ENCODE results near the gene CD80. TPM values are rescaled to one million over a fixed set of nuclear protein-coding genes. Genes with fewer than 3 reads are reported as not detected.

Gene CD80
- total and polyA plus RNA-seq, 9 of the 15 experiments (the other 6 are each of a cell fraction or from before 2014, with no cell fraction given): 3.0 to 8.2 (median 5.7) TPM

DNA sequence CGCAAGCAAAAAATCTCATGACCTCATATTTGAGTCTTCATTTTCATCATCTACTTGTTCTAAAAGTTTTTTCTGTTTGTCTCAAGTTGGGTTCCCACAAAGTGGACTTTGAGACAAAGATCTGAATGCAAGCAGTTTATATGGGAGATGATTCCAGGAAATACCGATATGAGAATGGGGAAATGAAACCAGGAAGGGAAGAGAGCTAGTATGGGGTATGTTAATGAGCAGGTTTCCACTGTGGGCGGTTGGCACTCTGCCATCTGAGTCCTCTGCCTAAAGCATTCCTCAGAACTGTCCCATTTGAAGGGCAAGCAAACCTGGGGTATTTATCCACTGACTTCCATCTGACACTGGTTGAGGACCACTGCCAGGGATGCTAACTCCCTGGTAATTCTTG is 28.7 kb upstream of the CD80 start:
- no peak for ATAC-seq
- POLR2A ChIA-PET: no interaction called here
- no peaks in the 10 kb centered on the region for H3K9me1 ChIP-seq (ENCODE audit: control insufficient read depth, insufficient read depth, low read length)
- no peaks in the 10 kb centered on the region for H3K27me3 ChIP-seq (ENCODE audit: control insufficient read depth in 2 of 2, insufficient read depth in 2 of 2, low read length in 2 of 2)
- intact Hi-C loops (cut with micrococcal nuclease) (no loop called here), in situ Hi-C loops (cut with MboI) (no loop called here)
- H3K9ac ChIP-seq (ENCODE audit: insufficient read depth in 1 of 2, low read depth in 2 of 2, low read length in 2 of 2): no peak overlapping the region
- no peak for DNase-seq (ENCODE audit: extremely low read depth in 1 of 4, low spot score in 3 of 4)
- H2AFZ ChIP-seq (ENCODE audit: low read depth, low read length): no peak overlapping the region
- TF ChIP-seq EGR1 (conservative IDR thresholded peaks at IDR 0.05): 0 out of 2 replicates have a peak, but pooled peaks have one; percentile 11
- peak; percentile 67 for TF ChIP-seq NFIC (IDR thresholded peaks at IDR 0.05)
- TF ChIP-seq ELF1 (tag; IDR thresholded peaks at IDR 0.05): 0 out of 2 replicates have a peak, but pooled peaks have one; percentile 21
- TF ChIP-seq, protein P1, sequence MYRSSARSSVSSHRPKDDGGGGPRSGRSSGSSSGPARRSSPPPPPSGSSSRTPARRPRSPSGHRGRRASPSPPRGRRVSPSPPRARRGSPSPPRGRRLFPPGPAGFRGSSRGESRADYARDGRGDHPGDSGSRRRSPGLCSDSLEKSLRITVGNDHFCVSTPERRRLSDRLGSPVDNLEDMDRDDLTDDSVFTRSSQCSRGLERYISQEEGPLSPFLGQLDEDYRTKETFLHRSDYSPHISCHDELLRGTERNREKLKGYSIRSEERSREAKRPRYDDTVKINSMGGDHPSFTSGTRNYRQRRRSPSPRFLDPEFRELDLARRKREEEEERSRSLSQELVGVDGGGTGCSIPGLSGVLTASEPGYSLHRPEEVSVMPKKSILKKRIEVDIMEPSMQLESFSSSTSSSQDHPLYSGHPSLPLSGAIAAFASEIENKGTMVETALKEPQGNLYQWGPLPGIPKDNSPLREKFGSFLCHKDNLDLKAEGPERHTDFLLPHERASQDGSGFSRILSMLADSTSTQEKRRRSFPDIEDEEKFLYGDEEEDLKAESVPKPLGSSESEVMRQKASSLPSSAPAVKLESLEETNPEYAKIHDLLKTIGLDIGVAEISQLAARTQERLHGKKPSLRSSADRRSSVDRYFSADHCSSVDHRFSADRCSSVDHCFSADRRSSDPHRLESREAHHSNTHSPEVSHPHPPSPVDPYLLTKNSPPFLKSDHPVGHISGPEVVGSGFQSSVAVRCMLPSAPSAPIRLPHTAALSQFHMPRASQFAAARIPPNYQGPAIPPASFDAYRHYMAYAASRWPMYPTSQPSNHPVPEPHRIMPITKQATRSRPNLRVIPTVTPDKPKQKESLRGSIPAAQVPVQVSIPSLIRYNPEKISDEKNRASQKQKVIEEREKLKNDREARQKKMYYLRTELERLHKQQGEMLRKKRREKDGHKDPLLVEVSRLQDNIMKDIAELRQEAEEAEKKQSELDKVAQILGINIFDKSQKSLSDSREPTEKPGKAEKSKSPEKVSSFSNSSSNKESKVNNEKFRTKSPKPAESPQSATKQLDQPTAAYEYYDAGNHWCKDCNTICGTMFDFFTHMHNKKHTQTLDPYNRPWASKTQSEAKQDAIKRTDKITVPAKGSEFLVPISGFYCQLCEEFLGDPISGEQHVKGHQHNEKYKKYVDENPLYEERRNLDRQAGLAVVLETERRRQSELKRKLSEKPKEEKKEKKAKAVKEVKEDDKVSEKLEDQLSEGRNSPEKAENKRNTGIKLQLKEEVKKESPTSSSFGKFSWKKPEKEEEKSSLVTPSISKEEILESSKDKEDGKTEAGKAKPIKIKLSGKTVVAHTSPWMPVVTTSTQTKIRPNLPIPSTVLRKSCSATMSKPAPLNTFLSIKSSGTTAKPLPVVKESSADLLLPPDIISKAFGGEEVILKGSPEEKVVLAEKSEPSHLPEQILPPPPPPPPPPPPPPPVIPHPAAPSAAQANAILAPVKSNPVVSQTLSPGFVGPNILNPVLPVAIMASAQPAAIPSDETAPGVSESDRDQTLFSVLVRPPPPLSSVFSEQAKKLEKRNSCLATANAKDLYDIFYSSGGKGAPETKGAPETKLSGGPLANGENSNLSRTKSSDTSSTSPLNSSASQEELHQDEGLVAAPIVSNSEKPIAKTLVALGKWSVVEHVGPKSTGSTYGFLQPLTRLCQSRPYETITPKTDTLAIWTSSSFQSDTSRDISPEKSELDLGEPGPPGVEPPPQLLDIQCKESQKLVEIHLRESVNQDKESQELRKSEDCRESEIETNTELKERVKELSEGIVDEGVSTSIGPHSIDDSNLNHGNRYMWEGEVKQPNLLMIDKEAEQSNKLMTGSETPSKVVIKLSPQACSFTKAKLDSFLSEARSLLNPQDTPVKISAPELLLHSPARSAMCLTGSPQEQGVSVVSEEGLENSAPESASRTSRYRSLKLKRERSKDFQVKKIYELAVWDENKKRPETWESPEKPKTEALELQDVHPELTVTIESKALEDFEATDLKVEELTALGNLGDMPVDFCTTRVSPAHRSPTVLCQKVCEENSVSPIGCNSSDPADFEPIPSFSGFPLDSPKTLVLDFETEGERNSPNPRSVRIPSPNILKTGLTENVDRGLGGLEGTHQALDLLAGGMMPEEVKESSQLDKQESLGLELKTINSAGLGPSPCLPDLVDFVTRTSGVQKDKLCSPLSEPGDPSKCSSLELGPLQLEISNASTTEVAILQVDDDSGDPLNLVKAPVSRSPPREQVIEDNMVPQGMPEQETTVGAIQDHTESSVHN (IDR thresholded peaks at IDR 0.05; ENCODE audit: borderline replicate concordance in 1 of 2, low read depth in 1 of 2): no peak
- no peaks in the 10 kb centered on the region; a peak in 1 of 5 replicates for H3K4me1 ChIP-seq (replicated peaks in 1 of 2; ENCODE audit: control insufficient read depth in 2 of 2, insufficient read depth in 2 of 2, low read length in 2 of 2)
- no peak overlapping the region for H3K4me3 ChIP-seq
- no TSS peak for BruUV-seq (replicated peaks)
- peaks cover 2% of the 10 kb centered on the region; the same call in 1 of the 2 replicates for H3K9me3 ChIP-seq (replicated peaks; ENCODE audit: control insufficient read depth, insufficient read depth, low read depth, low read length)
- H3K4me2 ChIP-seq (ENCODE audit: insufficient read depth, low read length): no peak overlapping the region
- no peaks in the 10 kb centered on the region for H4K20me1 ChIP-seq (replicated peaks; ENCODE audit: control insufficient read depth, insufficient read depth, low read length)
- H3K79me2 ChIP-seq (ENCODE audit: control insufficient read depth, insufficient read depth, low read length): no peaks in the 10 kb centered on the region
- no peak overlapping the region for H3K27ac ChIP-seq (ENCODE audit: extremely low read depth, low read depth, low read length)
- 18% methylated on average over 3 of the region's 3 CpGs for WGBS (ENCODE audit: insufficient coverage, low coverage, missing lambda C conversion rate)
- no peaks in the 10 kb centered on the region for H3K36me3 ChIP-seq (ENCODE audit: control insufficient read depth, insufficient read depth, low read length)
- CTCF ChIA-PET (ENCODE audit: low intra/inter-chr PET ratio): no interaction called here
- FAIRE-seq: no peak

All from K562 (cell line).